ENCODE results near the gene BMF. TPM values are rescaled to one million over a fixed set of nuclear protein-coding genes. Genes with fewer than 3 reads are reported as not detected.

The BMF gene
- total RNA-seq, 1 donor from 2014 or later = 3.2 TPM

- intact Hi-C loops (cut with DNase I) = no loop called here
- no peak for ATAC-seq
Measured at GRCh38 chr15:40095371-40096093, 13.1 kb downstream of the BMF start.

GRCh38 chr15:40094156-40094555 is 14.5 kb downstream of the BMF start:
- ATAC-seq = no peak
- intact Hi-C loops (cut with DNase I) = no loop called here
- no peak for DNase-seq (ENCODE audit: missing footprints)

More at GRCh38 chr15:40095371-40096093, 13.1 kb downstream of the BMF start:
- DNase-seq (ENCODE audit: missing footprints) = no peak

- ATAC-seq (no peak), DNase-seq (ENCODE audit: missing footprints) (no peak)
- intact Hi-C loops (cut with DNase I) = no loop called here
Measured at GRCh38 chr15:40092979-40093869, 15.5 kb downstream of the BMF start.

- intact Hi-C loops (cut with DNase I) = no loop called here
- peak; percentile 88 for DNase-seq (ENCODE audit: missing footprints)
- ATAC-seq = peak; percentile 89
Measured at GRCh38 chr15:40092256-40092978, 16.3 kb downstream of the BMF start.

- no peak for DNase-seq (ENCODE audit: missing footprints)
- intact Hi-C loops (cut with DNase I) = no loop called here
- peak; percentile 0 for ATAC-seq
Measured at GRCh38 chr15:40091861-40092255, 16.8 kb downstream of the BMF start.

GRCh38 chr15:40090774-40091455 is 17.8 kb downstream of the BMF start:
- no peak for ATAC-seq
- no peak for DNase-seq (ENCODE audit: missing footprints)
- intact Hi-C loops (cut with DNase I) = no loop called here

GRCh38 chr15:40088929-40089755 is 19.5 kb downstream of the BMF start:
- no peak for DNase-seq (ENCODE audit: missing footprints)
- intact Hi-C loops (cut with DNase I) = no loop called here
- ATAC-seq = no peak

- peak; percentile 53 for ATAC-seq
- intact Hi-C loops (cut with DNase I) = no loop called here
Measured at GRCh38 chr15:40087991-40088928, 20.4 kb downstream of the BMF start.

GRCh38 chr15:40087068-40087810 is 21.4 kb downstream of the BMF start:
- intact Hi-C loops (cut with DNase I) = no loop called here
- ATAC-seq (no peak), DNase-seq (ENCODE audit: missing footprints) (no peak)

More at GRCh38 chr15:40087991-40088928, 20.4 kb downstream of the BMF start:
- peak; percentile 78 for DNase-seq (ENCODE audit: missing footprints)

- ATAC-seq (no peak), DNase-seq (ENCODE audit: missing footprints) (no peak)
- intact Hi-C loops (cut with DNase I) = no loop called here
Measured at GRCh38 chr15:40085266-40085665, 23.4 kb downstream of the BMF start.

- DNase-seq (ENCODE audit: missing footprints) (no peak), ATAC-seq (no peak)
- intact Hi-C loops (cut with DNase I) = no loop called here
Measured at GRCh38 chr15:40084650-40085049, 24.0 kb downstream of the BMF start.

GRCh38 chr15:40082195-40082883 is 26.3 kb downstream of the BMF start:
- ATAC-seq (peak; percentile 16), DNase-seq (ENCODE audit: missing footprints) (no peak)
- intact Hi-C loops (cut with DNase I) = no loop called here

- DNase-seq (ENCODE audit: missing footprints) (peak; percentile 87), ATAC-seq (peak; percentile 96)
- intact Hi-C loops (cut with DNase I) = no loop called here
Measured at GRCh38 chr15:40081691-40082194, 26.9 kb downstream of the BMF start.

GRCh38 chr15:40080847-40081246 is 27.8 kb downstream of the BMF start:
- ATAC-seq (no peak), DNase-seq (ENCODE audit: missing footprints) (no peak)
- intact Hi-C loops (cut with DNase I) = no loop called here

- intact Hi-C loops (cut with DNase I) = no loop called here
- ATAC-seq = no peak
Measured at GRCh38 chr15:40080104-40080503, 28.6 kb downstream of the BMF start.

More at GRCh38 chr15:40080104-40080503, 28.6 kb downstream of the BMF start:
- DNase-seq (ENCODE audit: missing footprints) = no peak
